Stimulated activated CD8-positive, alpha-beta memory T cell treated with anti-CD3 and anti-CD28 coated beads, Interleukin-2, amount 100 ng/mL, for 48 hours (primary cell): Measurements from ENCODE around the gene RAC3.

ENCODE experiments used
- DNase-seq, 2 donors: peaks; one replicate each; pipeline ENCODE4 v3.0.0-alpha.2; 2020; ENCODE audit warnings: low read depth in 2 of 2

RAC3 gene

GRCh38 chr17:82031303-82031884, at the start of gene RAC3:
RAC3 (plus strand) TSS chr17:82031678; CDS start chr17:82031762, 84 bp downstream.
- DNase-seq: no peak

GRCh38 chr17:81983011-81983638, 48.4 kb upstream of the RAC3 start:
- DNase-seq: no peak

- no peak for DNase-seq
Measured at GRCh38 chr17:81983639-81984373, 47.7 kb upstream of the RAC3 start.

GRCh38 chr17:81984773-81985410, 46.6 kb upstream of the RAC3 start:
- DNase-seq: no peak

- no peak for DNase-seq
Measured at GRCh38 chr17:81986606-81987005, 44.9 kb upstream of the RAC3 start.

- no peak for DNase-seq
Measured at GRCh38 chr17:81987161-81987770, 44.2 kb upstream of the RAC3 start.

GRCh38 chr17:81990836-81991683, 40.4 kb upstream of the RAC3 start:
- no peak for DNase-seq

- no peak for DNase-seq
Measured at GRCh38 chr17:81991684-81992305, 39.7 kb upstream of the RAC3 start.

GRCh38 chr17:81992306-81993102, 39.0 kb upstream of the RAC3 start:
- DNase-seq: no peak

- no peak for DNase-seq
Measured at GRCh38 chr17:81993729-81994592, 37.5 kb upstream of the RAC3 start.

GRCh38 chr17:81994593-81995462, 36.6 kb upstream of the RAC3 start:
- no peak for DNase-seq

GRCh38 chr17:81995463-81996231, 35.8 kb upstream of the RAC3 start:
- no peak for DNase-seq

GRCh38 chr17:81996232-81996756, 35.2 kb upstream of the RAC3 start:
- DNase-seq: no peak

- no peak for DNase-seq
Measured at GRCh38 chr17:81996757-81997441, 34.6 kb upstream of the RAC3 start.

GRCh38 chr17:81998212-81998611, 33.3 kb upstream of the RAC3 start:
- no peak for DNase-seq

- no peak for DNase-seq
Measured at GRCh38 chr17:81998691-81999438, 32.6 kb upstream of the RAC3 start.
